Effector memory CD8-positive, alpha-beta T cell (primary cell): ENCODE measurements around the gene OR51B2.
"Not testable (repeated sequence)": the region's sequence is repeated elsewhere in the genome, so short reads cannot be mapped to it uniquely, and the experiment has no call there.

ENCODE experiments used
- ATAC-seq: fragments of 150-1000 bp; cut with Tn5 transposase; replicated peaks from 2 replicates; pipeline ENCODE4 v1.10.0; 2021; ENCODE audit warnings: mild to moderate bottlenecking, moderate library complexity
- DNase-seq, 3 experiments: peaks; one replicate each; pipeline ENCODE4 v3.0.0; 2021
- H3K27ac Mint-ChIP-seq, 2 donors: one replicate each; pipeline ENCODE4 v1.8.0; 2022; ENCODE audit warnings: mild to moderate bottlenecking in 2 of 2, mixed read lengths in 2 of 2, moderate library complexity in 2 of 2
- H3K27me3 Mint-ChIP-seq, 2 donors: one replicate each; pipeline ENCODE4 v1.8.0; 2022; ENCODE audit warnings: mixed read lengths in 2 of 2
- H3K36me3 Mint-ChIP-seq: one replicate; pipeline ENCODE4 v1.8.0; 2022; ENCODE audit warnings: mild to moderate bottlenecking, moderate library complexity, mixed read lengths; ENCODE audit not compliant: insufficient read depth
- H3K4me1 Mint-ChIP-seq, 2 donors: one replicate each; pipeline ENCODE4 v1.8.0; 2022; ENCODE audit warnings: low read depth in 2 of 2, mixed read lengths in 2 of 2
- H3K4me3 Mint-ChIP-seq, 2 donors: one replicate each; pipeline ENCODE4 v1.8.0; 2022; ENCODE audit warnings: mild to moderate bottlenecking in 2 of 2, mixed read lengths in 2 of 2, moderate library complexity in 2 of 2
- H3K9me3 Mint-ChIP-seq, 2 donors: one replicate each; pipeline ENCODE4 v1.8.0; 2022; ENCODE audit warnings: mixed read lengths in 2 of 2

Gene OR51B2

DNA sequence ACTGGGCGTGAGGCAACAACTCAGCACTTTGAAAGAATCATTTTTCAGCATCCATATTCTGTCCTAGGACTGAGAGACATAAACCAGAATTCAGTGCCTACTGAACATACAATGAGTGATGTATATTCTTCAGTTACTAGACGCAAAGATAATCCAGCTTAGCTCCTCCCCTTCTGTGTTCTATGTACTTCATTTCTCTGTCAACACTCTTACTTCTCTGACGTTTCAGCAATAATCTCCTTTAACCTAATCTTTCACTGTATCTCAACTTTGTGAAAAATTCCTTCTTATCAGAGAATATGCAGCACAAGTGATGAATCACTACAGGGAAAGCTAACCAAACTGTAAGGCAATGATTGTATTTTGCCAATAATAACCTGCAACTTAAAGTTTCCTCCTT is 21.7 kb upstream of the OR51B2 start:
- Mint-ChIP-seq H3K36me3 (no peaks in the 10 kb centered on the region), H3K4me3 (no peak overlapping the region), H3K9me3 (no peaks in the 10 kb centered on the region), H3K27me3 (peaks cover 11 to 20% of the 10 kb centered on the region in 2 donors), H3K27ac (no peak overlapping the region), H3K4me1 (no peaks in the 10 kb centered on the region)
- ATAC-seq (no peak), DNase-seq (no peak)

DNA sequence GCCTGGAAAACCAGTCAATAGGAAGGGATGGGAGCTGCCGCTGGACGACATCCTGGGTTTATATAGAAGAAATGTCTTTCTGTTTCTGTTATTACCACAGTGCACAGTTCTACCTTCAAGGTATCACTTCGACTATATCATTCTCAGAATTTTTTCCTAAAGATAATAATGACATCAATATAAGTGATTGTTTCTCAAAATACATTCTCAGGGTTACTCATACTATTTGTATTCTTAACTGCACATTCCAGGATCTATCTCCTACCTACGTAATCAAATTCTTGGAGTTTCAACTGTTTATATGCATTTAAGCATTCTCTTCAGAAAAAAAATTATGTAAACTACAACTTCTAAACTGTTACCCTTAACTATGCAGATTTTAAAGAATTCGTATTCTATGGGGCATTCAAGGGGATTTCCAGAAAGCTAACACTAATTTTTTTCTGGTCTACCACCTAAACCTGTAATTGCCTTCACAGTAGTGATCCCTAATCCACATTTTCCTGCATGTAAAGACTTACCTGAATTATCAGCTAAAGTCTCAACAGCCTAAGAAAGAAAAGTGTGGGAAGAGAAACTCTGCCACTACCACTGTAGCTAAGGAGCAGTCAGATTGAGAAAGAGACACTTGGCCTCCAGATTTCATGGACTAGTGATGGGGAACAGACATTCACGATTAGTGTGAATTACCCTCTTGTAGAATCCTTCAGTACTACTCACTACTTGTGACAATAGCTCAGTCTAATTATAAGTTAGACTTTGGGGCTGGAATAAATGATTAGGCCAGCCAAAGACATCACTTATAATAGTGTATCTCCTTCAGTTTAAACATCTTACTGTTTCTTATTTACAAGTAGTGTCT is 19.6 kb upstream of the OR51B2 start, which contains the start of gene OR51B5:
Gene OR51B5, minus strand, starts transcription at position 51 of the 862 bp plus-strand sequence. Its CDS starts 0 bp downstream, at position 51.
- no peaks in the 10 kb centered on the region for H3K4me1 Mint-ChIP-seq

DNA sequence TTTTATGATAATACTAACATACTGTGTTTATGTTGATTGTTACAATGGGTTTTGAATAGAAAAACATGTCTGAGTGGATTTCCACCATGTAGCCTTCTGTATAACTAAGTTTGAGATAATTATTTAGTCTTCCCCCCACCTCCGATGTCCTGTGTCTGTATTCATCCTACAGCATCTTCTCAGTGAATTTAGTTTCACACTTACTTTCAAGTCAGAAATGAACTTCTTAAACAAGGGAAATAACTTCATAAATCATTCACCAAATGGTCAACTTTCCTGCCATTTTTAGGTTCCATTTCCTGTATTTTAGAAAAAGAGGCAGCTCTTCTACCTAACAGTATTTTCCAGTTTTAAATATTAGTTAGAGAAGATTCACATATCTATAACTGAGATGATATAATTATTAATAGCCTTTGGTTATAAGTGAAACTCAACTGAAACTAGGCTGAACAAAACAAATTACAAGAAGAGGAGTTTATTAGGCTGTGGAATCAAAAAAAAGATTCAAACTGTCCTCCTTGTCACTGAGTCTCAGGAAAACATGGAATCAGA is 15.8 kb upstream of the OR51B2 start:
- H3K4me3 Mint-ChIP-seq, result no peak overlapping the region
- peaks cover 4 to 12% of the 10 kb centered on the region in 2 donors for H3K27me3 Mint-ChIP-seq
- H3K36me3 Mint-ChIP-seq, result no peaks in the 10 kb centered on the region
- DNase-seq (no peak), ATAC-seq (no peak)
- no peak overlapping the region for H3K27ac Mint-ChIP-seq
- no peaks in the 10 kb centered on the region for H3K9me3 Mint-ChIP-seq
- no peaks in the 10 kb centered on the region for H3K4me1 Mint-ChIP-seq

More for the DNA sequence above, 19.6 kb upstream of the OR51B2 start, which contains the start of gene OR51B5:
- Mint-ChIP-seq H3K27me3 (peaks cover 11 to 20% of the 10 kb centered on the region in 2 donors), H3K36me3 (no peaks in the 10 kb centered on the region), H3K9me3 (no peaks in the 10 kb centered on the region), H3K27ac (no peak within 1 kb of the TSS), H3K4me3 (no peak within 1 kb of the TSS)
- ATAC-seq (no peak), DNase-seq (no peak)

DNA sequence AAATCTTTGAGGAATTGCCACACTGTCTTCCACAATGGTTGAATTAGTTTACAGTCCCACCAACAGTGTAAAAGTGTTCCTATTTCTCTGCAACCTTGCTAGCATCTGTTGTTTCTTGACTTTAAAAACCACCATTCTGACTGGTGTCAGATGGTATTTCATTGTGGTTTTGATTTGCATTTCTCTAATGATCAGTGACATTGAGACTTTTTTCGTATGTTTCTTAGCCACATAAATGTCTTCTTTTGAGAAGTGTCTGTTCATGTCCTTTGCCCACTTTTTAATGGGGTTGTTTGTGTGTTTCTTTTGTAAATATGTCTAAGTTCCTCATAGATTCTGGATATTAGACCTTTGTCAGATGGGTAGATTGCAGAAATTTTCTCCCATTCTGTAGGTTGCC is 13.2 kb upstream of the OR51B2 start:
- H3K4me1 Mint-ChIP-seq, H3K27me3 Mint-ChIP-seq, H3K9me3 Mint-ChIP-seq, H3K36me3 Mint-ChIP-seq, DNase-seq, ATAC-seq, H3K4me3 Mint-ChIP-seq, H3K27ac Mint-ChIP-seq: not testable (repeated sequence)

DNA sequence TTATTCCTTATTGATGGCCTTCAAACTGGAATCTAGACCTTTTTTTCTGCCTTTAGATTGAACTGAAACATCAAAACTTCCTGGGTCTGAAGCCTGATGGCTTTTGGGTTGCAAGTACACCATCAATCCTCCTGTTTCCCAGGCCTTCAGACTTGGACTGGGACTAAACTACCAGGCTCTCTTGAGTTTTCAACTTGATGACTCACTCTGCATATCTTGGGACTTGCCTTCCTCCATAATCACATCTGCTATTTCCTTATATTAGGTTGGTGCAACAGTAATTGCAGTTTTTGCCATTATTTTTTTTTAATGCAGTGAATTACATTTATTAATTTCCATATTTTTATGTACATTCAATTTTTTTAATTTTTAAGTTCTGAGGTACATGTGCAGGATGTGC is 12.2 kb upstream of the OR51B2 start:
- Mint-ChIP-seq H3K9me3 (no peaks in the 10 kb centered on the region), H3K27ac (no peak overlapping the region), H3K4me3 (no peak overlapping the region), H3K4me1 (no peaks in the 10 kb centered on the region), H3K36me3 (no peaks in the 10 kb centered on the region), H3K27me3 (no peaks in the 10 kb centered on the region)
- DNase-seq (no peak), ATAC-seq (no peak)

DNA sequence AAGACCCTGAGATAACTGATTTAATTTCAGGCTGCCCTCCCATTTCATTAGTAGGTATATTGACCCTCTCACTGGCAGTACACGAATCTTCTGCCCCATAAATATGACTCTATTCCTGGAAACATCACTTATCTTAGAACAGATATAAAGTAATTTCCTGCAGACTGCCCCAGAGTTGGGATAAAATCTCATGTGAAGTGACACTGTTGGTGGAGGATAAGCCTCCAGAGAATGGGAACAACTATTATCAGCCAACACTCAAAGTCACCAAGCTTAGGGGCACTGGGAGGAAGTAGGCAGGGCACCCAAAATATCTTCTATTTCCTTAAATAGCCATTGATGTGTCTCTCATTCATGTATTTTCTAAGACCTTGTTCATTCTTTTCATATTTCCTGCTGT is 11.1 kb upstream of the OR51B2 start:
- no peak overlapping the region for H3K27ac Mint-ChIP-seq
- no peak for ATAC-seq
- H3K36me3 Mint-ChIP-seq, result no peaks in the 10 kb centered on the region
- no peaks in the 10 kb centered on the region for H3K27me3 Mint-ChIP-seq
- H3K4me3 Mint-ChIP-seq, result no peak overlapping the region
- H3K4me1 Mint-ChIP-seq, result no peaks in the 10 kb centered on the region
- DNase-seq, result no peak
- no peaks in the 10 kb centered on the region for H3K9me3 Mint-ChIP-seq

DNA sequence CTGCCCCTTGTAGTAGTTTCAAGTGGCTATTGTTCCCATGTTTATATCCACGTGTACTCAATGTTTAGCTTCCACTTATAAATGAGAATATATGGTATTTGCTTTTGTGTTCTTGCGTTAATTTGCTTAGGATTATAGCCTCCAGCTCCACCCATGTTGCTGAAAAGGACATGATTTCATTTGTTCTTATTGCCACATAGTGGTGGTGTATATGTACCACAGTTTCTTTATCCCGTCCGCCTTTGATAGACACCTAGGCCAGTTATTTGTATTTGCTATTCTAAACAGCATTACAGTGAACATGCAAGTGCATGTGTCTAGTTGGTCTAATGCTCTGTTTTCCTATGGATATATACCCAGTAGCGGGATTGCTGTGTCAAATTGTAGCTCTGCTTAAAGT is 6.8 kb downstream of the OR51B2 start:
- no peak for DNase-seq
- Mint-ChIP-seq H3K4me1 (no peaks in the 10 kb centered on the region), H3K27ac (no peak overlapping the region), H3K9me3 (peaks cover 0 to 19% of the 10 kb centered on the region in 2 donors), H3K4me3 (no peak overlapping the region), H3K36me3 (no peaks in the 10 kb centered on the region), H3K27me3 (no peaks in the 10 kb centered on the region)
- ATAC-seq, result no peak

DNA sequence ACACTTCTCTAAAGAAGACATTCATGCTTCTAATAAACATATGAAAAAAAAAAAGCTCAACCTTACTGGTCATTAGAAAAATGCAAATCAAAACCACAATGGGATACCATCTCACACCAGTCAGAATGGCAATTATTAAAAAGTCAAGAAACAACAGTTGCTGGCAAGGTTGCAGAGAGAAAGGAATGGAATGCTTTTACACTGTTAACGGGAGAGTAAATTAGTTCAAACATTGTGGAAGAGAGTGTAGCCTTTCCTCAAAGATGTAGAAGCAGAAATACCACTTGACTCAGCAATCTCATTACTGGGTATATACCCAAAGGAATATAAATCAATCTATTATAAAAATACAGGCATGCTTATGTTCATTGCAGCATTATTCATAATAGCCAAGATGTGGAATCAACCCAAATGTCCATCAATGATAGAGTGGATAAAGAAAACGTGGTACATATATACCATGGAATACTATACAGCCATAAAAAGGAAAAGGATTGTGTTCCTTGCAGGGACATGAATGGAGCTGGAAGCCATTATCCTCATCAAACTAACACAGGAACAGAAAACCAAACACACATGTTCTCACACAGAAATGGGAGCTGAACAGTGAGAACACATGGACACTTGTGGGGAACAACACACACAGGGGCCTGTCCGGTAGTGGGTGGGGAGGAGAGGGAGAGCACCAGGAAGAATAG is 10.6 kb downstream of the OR51B2 start:
- not testable (repeated sequence) for H3K4me1 Mint-ChIP-seq, H3K27ac Mint-ChIP-seq, H3K4me3 Mint-ChIP-seq, H3K36me3 Mint-ChIP-seq, DNase-seq, ATAC-seq, H3K27me3 Mint-ChIP-seq
- H3K9me3 Mint-ChIP-seq, result peaks cover 0 to 19% of the 10 kb centered on the region in 2 donors

DNA sequence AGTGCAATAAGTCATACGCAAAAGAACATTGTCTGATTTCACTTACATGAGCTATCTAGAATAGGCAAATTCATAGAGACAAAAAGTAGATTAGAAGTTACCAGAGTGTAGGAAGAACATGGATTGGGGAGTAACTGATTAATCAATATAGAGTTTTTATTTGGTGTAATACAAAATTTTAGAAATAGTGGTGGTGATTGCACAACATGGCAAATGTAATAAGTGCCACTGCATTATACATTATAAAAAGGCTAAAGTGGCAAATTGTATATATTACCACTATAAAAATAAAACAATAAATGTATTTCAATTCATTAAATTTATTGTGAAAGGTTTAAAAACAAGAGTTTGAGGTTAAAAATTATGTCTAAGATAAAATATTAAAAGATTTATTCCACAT is 13.7 kb downstream of the OR51B2 start:
- no peaks in the 10 kb centered on the region for H3K36me3 Mint-ChIP-seq
- DNase-seq, result no peak
- H3K27me3 Mint-ChIP-seq, result no peaks in the 10 kb centered on the region
- no peak for ATAC-seq
- peaks cover 0 to 19% of the 10 kb centered on the region in 2 donors for H3K9me3 Mint-ChIP-seq
- no peak overlapping the region for H3K4me3 Mint-ChIP-seq
- H3K27ac Mint-ChIP-seq, result no peak overlapping the region
- no peaks in the 10 kb centered on the region for H3K4me1 Mint-ChIP-seq

DNA sequence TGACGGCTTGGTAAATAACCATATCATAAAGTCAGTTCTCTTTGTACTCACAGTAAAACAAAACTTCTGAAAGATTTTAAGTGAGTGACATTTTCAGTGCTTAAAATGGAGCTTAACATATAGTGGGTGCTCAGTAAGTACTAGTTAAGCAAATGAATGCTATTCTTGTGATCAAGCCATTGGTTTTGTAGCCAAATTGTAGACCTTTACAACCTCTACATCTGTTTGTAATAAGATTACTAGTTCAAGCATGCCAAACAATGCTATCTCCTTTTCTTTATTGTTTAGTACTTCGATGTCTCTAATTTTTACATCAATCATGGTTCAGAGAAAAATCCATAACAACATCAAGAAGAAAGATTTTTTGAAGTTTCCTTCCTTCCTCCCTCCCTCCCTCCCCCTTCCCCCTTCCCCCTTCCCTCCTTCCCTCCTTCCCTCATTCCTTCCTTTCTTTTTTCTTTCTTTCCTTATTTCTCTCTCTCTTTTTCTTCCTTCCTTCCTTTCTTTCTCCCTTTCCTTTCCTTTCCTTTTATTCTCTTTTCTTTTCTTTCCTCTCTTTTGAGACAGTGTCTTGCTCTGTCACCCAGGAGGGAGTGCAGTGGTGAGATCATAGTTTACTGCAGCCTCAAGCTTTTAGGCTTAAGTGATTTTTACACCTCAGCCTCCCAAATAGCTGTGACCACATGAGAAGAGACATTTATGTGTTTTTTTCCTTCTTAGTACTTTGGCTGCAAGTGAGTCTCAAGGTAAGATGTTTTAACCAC is 16.7 kb downstream of the OR51B2 start:
- Mint-ChIP-seq H3K36me3 (no peaks in the 10 kb centered on the region), H3K4me1 (no peaks in the 10 kb centered on the region), H3K4me3 (no peak overlapping the region), H3K27me3 (peaks cover 0 to 4% of the 10 kb centered on the region in 2 donors), H3K9me3 (no peaks in the 10 kb centered on the region), H3K27ac (no peak overlapping the region)
- no peak for DNase-seq
- no peak for ATAC-seq

DNA sequence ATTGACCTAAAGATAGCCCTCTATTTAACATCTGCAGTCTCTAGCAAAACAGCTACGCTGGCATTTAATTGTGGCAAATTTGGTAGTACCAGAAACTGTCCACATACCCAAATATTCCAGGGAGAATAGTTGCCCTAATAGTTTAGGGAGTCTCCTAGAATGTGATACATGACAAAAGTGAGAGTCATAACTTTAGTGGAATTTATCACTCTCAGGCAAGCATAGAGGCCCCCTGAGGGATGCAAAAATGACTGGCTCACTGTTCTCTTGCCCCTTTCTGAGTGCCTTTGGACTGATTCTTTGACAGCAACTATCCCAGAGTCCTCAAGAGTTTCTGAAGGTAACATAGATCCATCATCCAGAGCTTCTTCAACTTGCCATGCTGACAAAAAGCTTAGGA is 20.1 kb downstream of the OR51B2 start:
- no peaks in the 10 kb centered on the region for H3K9me3 Mint-ChIP-seq
- ATAC-seq (no peak), DNase-seq (no peak)
- H3K4me1 Mint-ChIP-seq, result no peaks in the 10 kb centered on the region
- H3K27me3 Mint-ChIP-seq, result peaks cover 0 to 9% of the 10 kb centered on the region in 2 donors
- H3K4me3 Mint-ChIP-seq, result no peak overlapping the region
- no peak overlapping the region for H3K27ac Mint-ChIP-seq
- no peaks in the 10 kb centered on the region for H3K36me3 Mint-ChIP-seq

DNA sequence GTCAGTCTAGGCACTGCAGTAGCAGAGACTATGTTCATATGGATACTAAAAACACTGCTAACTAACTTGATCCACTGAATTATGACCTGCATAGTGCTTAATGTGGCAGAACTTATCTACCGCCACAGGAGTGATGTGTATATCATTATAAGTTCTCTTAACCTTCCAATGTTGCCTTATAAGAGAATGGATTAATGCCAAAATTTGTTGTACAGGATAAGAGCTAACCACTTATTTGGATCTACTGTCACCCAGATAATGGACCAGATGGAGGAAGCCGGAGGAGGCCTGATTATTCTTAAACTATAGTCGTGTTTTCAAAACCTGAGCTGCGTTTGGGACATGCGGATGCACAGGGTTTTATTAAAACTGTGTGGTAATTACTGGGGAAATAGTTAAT is 20.5 kb downstream of the OR51B2 start:
- Mint-ChIP-seq H3K27me3 (peaks cover 0 to 9% of the 10 kb centered on the region in 2 donors), H3K4me3 (no peak overlapping the region), H3K4me1 (no peaks in the 10 kb centered on the region), H3K27ac (no peak overlapping the region), H3K9me3 (no peaks in the 10 kb centered on the region), H3K36me3 (no peaks in the 10 kb centered on the region)
- DNase-seq, result no peak
- ATAC-seq, result no peak

DNA sequence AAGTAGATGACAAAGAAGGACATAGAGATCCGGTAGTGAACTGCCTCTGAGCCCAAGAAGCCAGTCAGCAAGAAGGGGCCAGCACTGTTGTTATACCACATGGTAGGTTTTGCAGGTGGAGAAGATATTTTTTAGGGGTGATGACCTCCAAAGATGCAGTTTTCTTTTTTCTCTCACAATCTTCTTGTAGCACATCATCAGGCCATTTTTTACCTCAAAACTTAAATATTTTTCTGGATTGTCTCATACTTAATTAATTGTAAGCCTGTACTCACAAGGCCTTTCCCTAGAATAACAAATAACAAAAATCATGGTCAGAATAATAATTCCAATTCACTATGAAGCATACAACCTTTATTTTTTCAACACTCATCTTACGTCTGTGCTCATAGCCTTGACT is 22.3 kb downstream of the OR51B2 start, which contains the start of gene OR51B4:
Gene OR51B4, minus strand, starts transcription at position 101 of the 400 bp plus-strand sequence. Its CDS starts 0 bp downstream, at position 101.
- Mint-ChIP-seq H3K36me3 (no peaks in the 10 kb centered on the region), H3K4me1 (no peaks in the 10 kb centered on the region), H3K9me3 (no peaks in the 10 kb centered on the region), H3K4me3 (no peak within 1 kb of the TSS), H3K27me3 (peaks cover 9% of the 10 kb centered on the region in 2 donors), H3K27ac (no peak within 1 kb of the TSS)
- no peak for ATAC-seq
- DNase-seq, result no peak
